C1 segment of cervical spinal cord (tissue), 14 donors: ENCODE measurements around the gene UVSSA.
A peak's percentile ranks its signal among the peaks of the same experiment; 100 is the strongest.
"Not testable (repeated sequence)": the region's sequence is repeated elsewhere in the genome, so short reads cannot be mapped to it uniquely, and the experiment has no call there.

Experiments
- DNase-seq, 14 donors: peaks; one replicate each; lab custom pipeline; 2025; lab: John Stamatoyannopoulos, UW

Gene UVSSA

DNA sequence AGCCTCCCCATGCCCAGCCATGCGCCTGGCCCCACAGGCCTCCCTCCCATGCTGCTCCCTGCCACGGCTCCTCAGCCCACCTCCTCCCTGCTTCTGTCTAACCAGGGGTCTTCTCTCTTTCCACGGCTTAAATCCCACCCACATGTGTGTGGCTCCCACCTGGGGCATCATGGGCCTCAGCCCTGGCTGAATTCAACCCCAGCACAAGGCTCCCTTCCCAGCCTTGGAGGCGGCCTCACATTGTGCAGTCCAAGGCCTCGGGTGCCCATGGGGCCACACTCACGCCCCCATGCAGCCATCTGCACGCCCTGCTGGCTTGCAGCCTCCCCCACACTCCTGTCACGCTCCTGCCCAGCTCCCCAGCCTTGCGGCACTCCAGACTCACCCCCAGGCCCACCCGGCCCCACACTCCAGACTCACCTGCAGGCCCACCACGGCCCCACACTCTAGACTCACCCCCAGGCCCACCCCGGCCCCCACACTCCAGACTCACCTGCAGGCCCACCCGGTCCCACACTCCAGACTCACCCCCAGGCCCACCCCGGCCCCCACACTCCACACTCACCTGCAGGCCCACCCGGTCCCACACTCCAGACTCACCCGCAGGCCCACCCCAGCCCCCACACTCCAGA is 30.4 kb upstream of the UVSSA start:
- no peak for DNase-seq

DNA sequence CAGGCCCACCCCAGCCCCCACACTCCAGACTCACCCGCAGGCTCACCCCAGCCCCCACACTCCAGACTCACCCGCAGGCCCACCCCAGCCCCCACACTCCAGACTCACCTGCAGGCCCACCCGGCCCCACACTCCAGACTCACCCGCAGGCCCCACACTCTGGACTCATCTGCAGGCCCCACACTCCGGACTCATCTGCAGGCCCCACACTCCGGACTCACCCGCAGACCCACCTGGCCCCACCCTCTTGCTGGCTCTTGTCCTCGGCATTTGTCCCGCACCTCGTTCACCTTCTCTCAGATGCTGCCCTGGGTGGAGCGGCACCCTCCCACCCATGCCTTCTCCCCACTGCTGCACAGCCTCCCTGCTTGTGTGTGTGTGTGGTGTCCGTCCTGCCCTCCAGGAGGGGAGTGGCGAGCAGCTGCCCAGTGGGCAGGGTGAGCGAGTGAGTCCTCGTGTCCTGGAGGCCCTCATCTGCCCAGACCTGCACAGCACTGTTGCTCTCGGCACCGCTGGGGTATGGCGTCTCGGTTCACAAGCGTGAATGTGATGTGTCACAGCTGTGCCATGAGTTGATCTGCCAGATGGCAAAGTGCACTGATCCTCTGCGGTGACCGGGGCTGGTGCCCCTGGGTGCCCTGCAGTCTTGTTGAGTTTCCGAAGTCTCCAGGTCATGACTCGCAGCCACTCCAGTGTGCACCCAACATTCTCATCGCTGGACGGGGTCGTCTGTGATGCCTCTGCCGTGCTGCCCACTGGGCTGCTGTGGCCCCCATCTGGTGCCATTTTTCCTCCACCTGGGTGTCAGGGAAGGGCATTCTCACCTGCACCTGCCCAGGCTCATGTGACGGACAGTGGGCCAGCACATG is 29.6 kb upstream of the UVSSA start:
- no peak for DNase-seq

DNA sequence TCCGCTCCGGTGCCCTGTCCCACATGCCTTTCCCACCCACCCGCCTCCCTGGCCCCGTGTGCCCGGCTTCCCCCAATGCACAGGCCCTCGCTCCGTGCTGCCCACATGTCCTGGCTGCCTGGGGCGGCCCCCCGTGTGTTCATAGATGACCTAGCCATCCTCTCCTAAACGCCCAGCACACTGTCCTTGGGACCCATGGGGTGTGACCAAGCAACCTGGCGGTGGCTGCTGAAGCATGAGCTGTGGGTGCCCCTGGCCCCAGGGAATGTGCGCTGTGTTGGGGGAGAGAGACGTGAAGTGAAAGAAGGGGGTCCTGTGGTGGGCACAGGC is 29.0 kb upstream of the UVSSA start:
- DNase-seq: no peak

DNA sequence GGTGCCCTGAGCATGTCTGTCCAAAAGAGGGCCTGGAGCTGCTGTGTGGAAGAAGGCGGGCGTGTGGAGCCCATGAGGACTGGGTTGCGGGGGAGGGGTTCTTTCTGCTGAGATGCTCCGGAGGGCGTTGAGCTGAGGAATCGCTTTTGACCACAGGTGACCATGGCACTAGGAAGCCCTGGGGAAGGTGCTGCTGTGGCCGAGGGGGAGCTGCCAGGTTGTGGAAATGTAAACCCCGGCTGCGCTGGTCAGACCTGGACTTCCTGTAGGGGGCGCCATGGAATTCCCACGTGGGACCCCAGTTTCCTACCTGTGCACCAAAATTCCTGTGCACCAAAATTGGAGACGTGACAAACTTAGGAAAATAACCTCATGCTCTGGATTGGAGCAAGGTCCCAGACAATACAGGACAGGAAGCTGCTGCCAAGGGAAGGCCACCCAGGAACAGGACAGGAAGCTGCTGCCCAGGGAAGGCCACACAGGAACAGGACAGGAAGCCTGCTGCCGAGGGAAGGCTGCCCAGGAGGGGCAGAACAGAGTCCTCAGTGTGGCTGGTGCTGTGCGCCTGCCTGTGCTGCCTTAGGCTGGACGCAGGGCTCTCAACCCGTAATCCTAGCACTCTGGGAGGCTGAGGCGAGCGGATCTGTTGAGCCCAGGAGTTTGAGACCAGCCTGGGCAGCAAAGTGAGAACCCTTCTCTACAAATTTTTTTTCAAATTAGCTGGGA is 28.4 kb upstream of the UVSSA start:
- DNase-seq: no peak

DNA sequence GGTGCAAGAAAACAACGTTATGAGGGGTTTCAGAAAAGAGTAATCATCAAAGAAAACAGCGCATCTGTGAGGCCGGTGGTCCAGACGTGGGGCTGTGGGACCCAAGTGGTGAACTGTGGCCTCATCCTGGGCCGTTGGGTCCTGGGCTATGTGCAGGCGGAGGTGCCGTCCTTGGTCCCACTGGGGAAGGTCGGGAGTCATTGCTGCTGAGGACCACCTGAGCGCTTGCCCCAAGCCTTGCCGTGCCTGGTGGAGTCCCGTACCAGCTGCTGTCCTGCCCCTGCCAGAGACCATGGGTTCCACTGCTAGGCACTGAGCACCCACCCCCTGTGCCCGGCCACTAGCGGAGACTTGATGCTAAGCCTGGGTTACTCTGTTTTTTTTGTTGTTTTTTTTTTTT is 25.5 kb upstream of the UVSSA start:
- no peak for DNase-seq

DNA sequence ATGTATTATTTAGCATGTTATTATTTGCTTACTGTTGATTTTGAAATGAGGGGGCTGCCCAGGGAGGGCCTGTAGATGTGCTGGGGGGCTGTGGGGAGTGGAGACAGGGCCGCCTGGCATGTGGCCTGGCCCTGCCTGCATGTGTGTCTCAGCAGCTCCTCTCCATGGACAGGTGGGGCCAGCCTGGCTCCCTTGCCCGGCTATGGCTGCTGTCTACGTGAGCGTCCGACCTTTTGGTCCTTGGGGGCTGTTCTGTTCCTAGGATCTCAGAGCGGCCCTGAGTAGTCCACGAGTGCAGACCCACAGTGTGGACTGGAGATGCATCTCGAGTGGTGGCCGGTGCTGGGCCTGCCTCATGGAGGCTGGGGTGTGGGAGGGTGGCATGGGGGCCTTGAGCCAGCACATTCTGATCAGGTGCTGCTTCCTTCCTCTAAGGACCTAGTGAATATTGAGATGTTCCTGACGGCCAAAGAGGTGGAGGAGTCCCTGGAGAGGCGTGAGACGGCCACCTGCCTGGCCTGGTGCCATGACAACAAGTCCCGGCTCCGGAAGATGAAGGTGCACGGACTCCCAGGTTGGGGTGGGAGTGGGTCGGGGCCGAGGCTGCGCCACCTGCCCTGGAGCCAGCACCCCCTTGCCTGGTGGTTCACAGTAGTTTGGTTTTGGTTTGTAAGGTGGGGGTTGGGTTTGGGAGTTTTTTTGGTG is 24.9 kb upstream of the UVSSA start:
- peak in 1 of 14 donors; percentile 10 for DNase-seq

DNA sequence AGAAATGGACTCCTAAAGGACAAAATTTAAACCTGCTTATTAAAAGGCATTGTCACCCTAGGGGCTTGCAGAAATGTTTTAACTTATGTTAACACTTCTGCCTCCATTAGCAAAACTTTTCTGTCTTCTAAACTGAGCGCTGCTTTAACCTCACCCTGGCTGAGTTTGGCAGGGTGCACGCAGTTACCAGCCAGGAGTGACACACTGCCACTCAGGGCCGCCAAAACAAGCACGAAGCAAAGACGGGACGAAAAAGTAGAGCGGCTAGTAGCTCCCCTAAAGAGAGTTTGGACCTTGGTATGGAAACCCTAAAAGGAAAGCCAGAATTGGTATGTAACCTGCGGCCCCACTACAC is 23.8 kb upstream of the UVSSA start:
- DNase-seq: peak in 1 of 14 donors; percentile 53

DNA sequence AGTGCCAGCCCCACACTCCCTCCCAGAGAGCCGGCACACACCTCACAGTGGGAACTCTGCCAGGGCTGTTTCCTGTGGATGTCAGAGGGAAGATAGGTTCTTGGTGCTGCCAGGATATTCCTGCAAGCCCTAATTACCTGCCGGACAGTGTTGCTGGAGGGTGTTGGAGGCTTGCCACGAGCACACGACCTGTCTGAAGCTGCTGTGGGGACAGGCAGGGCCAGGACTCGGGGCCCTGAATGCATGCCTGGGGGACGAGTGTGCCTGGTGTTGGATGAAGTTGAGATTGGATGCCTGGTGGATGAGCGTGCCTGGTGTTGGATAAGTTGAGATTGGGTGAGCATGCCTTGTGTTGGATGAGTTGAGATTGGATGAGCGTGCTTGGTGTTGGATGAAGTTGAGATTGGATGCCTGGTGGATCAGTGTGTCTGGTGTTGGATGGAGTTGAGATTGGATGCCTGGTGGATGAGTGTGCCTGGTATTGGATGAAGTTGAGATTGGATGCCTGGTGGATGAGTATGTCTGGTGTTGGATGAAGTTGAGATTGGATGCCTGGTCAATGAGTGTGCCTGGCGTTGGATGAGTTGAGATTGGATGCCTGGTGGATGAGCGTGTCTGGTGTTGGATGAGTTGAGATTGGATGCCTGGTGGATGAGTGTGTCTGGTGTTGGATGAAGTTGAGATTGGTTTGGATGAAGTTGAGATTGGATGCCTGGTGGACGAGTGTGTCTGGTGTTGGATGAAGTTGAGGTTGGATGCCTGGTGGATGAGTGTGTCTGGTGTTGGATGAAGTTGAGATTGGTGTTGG is 23.2 kb upstream of the UVSSA start:
- DNase-seq: peak in 1 of 14 donors; percentile 53

DNA sequence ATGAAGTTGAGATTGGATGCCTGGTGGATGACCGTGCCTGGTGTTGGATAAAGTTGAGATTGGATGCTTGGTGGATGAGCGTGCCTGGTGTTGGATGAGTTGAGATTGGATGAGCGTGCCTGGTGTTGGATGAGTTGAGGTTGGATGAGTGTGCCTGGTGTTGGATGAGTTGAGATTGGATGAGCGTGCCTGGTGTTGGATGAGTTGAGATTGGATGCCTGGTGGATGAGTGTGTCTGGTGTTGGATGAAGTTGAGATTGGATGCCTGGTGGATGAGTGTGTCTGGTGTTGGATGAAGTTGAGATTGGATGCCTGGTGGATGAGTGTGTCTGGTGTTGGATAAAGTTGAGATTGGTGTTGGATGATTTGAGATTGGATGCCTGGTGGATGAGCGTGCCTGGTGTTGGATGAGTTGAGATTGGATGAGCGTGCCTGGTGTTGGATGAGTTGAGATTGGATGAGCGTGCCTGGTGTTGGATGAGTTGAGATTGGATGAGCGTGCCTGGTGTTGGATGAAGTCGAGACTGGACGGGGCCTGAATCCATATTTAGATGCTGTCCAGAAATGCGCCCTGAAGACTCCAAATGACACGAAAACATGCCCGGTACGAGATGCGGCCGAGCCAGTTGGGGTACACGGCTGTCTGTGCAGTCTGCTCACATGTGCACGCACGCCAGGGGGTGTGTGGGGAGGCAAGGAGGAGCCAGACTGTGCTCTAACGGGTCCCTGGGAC is 22.4 kb upstream of the UVSSA start:
- DNase-seq: not testable (repeated sequence)

DNA sequence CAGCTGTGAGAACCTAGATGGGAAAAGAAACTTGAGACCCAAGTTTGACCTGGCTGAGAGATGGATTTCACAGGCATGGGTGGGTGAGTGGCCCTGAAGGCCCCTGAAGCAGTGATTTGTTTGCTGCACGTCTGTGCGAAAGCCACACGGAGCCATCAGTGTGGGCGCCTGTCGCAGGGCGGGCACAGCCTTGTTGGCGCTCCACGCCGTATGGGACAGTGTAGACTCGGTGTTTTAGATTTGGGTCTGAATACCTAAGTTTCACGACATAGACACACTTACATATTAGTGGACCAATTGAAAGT is 21.9 kb upstream of the UVSSA start:
- no peak for DNase-seq

DNA sequence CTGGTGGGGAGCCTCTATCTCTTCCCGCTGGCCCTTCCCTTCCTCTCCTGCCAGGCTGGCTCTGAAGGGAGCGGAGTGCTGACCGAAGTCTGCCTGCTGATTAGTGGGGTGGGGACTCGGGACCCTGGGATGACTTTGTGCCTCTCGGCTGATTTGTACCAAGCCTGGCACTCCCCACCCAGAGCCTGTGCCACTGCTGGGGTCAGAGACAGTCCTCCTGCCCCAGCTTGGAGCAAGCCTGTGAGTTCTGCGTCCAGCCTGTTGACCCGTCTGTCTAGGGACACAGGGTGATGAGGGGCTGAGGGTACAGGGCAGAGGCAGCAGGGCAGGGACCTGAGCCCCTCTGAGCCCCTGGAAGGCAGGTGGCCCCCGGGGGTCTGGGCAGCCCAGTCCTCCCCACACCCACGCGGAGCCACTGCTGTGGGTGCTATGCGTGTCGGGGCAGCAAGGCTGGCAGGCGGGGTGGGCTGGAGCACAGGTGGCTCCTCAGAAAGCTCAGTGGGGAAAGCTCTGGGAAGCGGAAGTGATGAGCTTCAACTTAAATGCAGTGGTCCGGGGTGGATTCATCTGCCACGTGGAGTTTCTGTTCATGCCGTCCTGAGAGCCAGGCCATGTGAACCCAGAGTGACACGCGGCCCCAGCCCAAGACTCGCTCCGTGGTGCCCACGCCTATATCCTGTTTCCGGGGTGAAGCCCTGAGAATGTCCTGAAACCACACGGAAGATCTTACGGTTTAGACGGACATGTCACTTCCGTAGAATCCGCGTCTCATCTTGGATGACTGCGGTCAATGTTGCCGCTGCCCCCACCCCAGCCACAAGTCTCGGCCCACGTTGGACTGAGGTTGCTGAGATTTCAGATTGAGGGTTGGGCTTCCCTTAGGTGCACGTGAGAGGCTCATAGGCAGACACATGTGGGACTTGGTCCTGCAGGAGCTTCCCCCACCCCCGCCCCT is 21.1 kb upstream of the UVSSA start:
- DNase-seq: no peak

DNA sequence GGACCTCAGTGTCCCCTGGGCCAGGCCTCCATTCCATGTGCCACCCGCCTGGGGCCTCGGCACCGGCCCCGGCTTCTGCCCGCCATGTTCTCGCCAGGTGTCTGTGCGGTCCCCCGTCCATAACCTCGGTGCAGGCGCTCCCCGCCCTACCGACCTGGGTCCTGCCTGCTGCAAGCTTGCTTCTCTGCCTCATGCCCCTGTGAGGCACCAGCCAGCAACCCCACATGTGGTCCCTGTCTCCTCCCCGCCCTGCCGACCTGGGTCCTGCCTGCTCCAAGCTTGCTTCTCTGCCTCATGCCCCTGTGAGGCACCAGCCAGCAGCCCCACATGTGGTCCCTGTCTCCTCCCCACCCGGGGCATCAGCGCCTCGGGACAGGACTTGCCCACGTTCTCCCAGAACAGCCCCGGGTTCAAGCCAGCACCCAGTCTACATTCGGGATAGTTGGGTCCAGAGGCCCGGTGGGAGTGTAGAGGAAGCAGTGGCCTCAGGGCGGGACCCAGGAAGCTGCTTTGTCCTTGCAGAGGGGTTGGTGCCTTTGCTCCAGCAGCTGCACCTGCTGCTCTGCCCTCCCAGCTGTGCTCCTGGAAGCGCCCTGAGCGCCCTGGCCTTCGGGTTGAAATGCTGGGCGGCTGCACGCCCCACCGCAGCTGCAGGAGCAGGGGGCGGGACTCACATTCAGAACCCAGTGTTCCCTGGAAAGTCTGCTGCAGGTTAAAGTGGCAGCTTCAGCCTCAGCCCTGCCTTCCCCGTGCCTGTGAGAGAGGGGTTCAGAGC is 20.1 kb upstream of the UVSSA start:
- no peak for DNase-seq

DNA sequence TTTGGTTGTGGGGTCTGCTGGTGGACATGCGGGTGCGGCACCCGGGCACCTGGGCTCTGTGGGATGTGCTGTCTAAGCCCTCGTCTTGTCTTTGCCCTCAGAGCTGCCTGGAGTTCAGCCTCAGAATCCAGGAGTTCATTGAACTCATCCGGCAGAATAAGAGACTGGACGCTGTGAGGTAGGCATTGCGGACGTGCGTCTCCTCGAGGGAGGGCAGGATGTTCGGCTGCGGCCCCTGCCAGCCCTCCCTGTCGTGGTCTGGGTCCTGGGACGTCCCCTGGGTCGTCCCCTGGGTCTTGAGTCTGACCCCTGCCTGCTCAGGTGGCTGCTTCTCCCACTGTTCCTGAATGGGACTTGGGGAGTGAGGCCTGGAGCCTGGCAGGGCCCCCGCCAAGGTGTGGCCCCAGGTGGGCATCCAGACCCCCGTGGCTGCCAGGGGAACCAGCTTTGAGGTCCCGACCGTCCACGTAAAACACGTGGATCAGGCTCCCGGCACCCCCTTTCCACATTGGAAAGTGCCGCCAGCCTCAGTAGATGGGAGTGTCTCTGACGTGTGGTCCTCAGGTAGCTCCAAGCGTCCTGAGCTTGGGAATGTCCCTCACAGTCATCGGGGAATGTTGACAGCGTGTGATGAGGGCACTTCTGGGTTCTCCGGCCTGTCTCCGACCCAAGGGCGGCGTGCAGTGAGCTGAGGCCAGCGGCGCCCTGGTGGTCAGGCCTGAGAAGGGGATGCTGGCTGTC is 19.3 kb upstream of the UVSSA start:
- no peak for DNase-seq

DNA sequence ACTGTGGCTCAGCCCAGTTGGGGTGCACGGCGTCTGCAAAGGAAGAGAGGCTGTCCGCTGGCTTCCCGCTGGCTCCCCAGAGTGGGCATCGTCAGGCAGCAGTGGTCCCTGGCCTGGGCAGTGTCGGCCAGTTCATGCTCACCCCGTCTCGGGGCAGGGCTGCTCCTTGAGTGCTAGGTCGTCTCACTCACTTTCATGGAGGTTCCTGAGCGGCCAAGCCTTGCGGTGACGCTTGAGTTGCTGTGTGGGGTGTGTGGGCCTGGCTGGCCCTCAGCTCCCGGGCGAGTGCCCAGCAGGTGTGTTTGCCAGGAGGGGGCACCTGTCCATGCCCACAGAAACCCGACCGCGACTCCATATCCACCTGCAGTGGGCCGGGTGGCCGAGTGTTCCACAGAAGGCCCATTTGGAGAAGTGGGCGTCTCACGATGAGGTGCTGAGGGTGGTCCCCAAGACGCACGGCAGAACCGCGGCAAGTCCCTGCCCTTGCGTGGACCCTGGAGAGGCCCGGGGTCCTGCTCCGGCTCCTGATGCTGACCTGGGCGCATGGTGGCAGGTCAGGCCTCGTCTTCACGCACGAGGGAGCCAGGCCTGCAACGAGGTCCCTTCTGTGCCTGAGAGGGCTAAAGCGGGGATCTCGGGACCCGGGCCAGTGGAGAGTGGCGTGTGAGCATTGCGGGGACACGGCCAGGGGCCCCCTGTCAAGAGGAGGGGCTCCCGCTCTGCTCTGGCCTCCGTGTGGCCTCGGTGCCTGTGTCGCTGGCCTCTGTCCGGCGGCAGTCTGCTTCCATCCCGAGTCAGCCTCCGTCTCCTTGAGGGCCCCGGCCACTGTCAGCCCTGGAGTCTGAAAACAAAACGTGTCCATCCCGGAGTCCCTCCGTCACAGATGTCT is 18.5 kb upstream of the UVSSA start:
- no peak for DNase-seq

DNA sequence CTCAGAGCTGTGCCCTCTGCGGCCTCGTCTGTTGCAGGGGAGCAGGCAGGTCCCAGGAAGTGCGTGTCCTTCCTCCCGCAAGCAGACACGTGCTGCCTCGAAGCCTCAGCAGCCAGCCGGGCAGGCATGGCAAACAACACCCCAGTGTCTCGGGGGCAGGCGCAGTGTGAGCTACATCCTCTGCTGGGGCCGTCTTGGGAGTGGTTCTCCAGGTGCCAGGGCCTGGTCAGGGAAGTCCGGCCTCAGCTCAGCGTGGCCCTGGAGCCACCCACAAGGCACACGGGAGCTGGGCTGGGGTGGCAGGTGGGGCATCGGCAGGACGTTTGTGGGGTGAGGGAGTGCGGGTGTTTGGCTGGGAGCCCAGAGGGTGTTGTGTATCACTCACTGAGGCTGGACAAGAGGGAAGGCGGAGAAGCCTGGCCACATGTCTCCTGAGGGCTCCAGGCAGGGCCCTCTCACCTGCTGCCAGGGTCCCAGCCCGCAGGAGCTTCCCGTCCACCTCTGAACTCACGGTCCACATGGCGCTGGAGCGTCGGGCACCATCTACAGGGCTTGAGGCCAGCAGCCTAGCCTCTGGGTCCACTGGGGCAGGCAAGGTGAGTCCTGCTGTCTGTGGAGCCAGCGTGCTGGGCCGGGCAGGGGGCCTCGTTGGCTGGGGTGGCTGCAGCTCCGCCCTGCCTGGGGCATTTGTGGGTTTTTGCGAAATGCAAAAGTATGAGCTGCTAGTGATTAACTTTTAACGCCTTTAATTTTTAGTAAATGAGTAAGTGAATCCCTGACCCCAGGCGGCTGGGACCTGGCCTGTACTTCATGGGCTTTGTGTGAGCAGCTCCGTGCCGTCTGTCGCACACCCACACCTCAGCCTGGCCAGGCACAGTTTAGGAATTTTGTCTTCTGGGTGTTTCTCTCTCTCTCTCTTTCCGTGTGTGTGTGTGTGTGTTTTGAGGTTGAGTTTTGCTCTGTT is 17.3 kb upstream of the UVSSA start:
- no peak for DNase-seq
